Keratinocyte (primary cell): Measurements from ENCODE around the gene NSUN2. TPM values are rescaled to one million over a fixed set of nuclear protein-coding genes. Genes with fewer than 3 reads are reported as not detected.

Experiments used
- DNase-seq: peaks from one replicate; pipeline ENCODE4 v3.0.0-alpha.2; 2011; ENCODE audit warnings: low read depth, missing footprints, low spot score
- FAIRE-seq: peaks from 2 replicates; lab custom pipeline; 2011; peaks lifted over from hg19 to GRCh38; lab: Jason Lieb, UNC
- H2AFZ ChIP-seq: 2 replicates; pipeline ENCODE4 v1.6.0; 2012; ENCODE audit warnings: low read length, control low read depth, inconsistent platforms; ENCODE audit not compliant: control insufficient read depth
- H3K27ac ChIP-seq: 2 replicates; pipeline ENCODE4 v1.5.1; 2011; ENCODE audit warnings: low read length; ENCODE audit not compliant: control insufficient read depth, insufficient read depth
- H3K27me3 ChIP-seq: 3 replicates; pipeline ENCODE4 v1.6.0; 2011; ENCODE audit warnings: low read length; ENCODE audit not compliant: control insufficient read depth, insufficient read depth; ENCODE audit errors: extremely low read depth
- H3K36me3 ChIP-seq, 2 experiments: 2 replicates in 1 of 2; 3 replicates in 1 of 2; pipeline ENCODE4 v1.5.1; 2011; ENCODE audit warnings: low read length in 2 of 2, mild to moderate bottlenecking in 1 of 2; ENCODE audit not compliant: control insufficient read depth in 2 of 2, insufficient read depth in 2 of 2; ENCODE audit errors: extremely low read depth in 1 of 2
- H3K4me1 ChIP-seq: 3 replicates; pipeline ENCODE4 v1.5.1; 2011; ENCODE audit warnings: low read length; ENCODE audit not compliant: control insufficient read depth, insufficient read depth; ENCODE audit errors: extremely low read depth
- H3K4me2 ChIP-seq: 3 replicates; pipeline ENCODE4 v1.6.0; 2011; ENCODE audit warnings: low read depth, low read length; ENCODE audit not compliant: control insufficient read depth, insufficient read depth; ENCODE audit errors: extremely low read depth
- H3K4me3 ChIP-seq, 3 experiments: fragments of 200-600 bp in 1 of 3; sonication (generic) in 1 of 3; 2 replicates in 2 of 3; 3 replicates in 1 of 3; pipeline ENCODE4 v1.5.1; 2011 to 2016; ENCODE audit warnings: low read length in 3 of 3, mild to moderate bottlenecking in 3 of 3, control low read depth in 2 of 3, inconsistent platforms in 1 of 3, low read depth in 1 of 3, mixed read lengths in 1 of 3, mixed run types in 1 of 3, moderate library complexity in 1 of 3; ENCODE audit not compliant: control insufficient read depth in 2 of 3, insufficient read depth in 2 of 3; ENCODE audit errors: extremely low read depth in 1 of 3
- H3K79me2 ChIP-seq: 2 replicates; pipeline ENCODE4 v1.6.0; 2012; ENCODE audit warnings: low read length; ENCODE audit not compliant: control insufficient read depth, insufficient read depth
- H3K9ac ChIP-seq: 3 replicates; pipeline ENCODE4 v1.6.0; 2011; ENCODE audit warnings: low read length; ENCODE audit not compliant: control insufficient read depth, insufficient read depth; ENCODE audit errors: extremely low read depth
- H3K9me1 ChIP-seq: 3 replicates; pipeline ENCODE4 v1.6.0; 2011; ENCODE audit warnings: low read length; ENCODE audit not compliant: control insufficient read depth, insufficient read depth; ENCODE audit errors: extremely low read depth
- H3K9me3 ChIP-seq: 2 replicates; pipeline ENCODE4 v1.5.1; 2012; ENCODE audit warnings: low read depth, low read length; ENCODE audit not compliant: control insufficient read depth
- H4K20me1 ChIP-seq: 3 replicates; pipeline ENCODE4 v1.6.0; 2011; ENCODE audit warnings: low read length; ENCODE audit not compliant: control insufficient read depth, insufficient read depth; ENCODE audit errors: extremely low read depth
- EZH2 ChIP-seq: IDR thresholded peaks from one replicate; pipeline ENCODE4 v1.6.1; 2012; ENCODE audit warnings: inconsistent platforms, mild to moderate bottlenecking, low read length, moderate library complexity
- dilution Hi-C: fragments of 300-500 bp; cut with MboI; formaldehyde crosslinking; loops from one replicate; pipeline ENCODE4 v1.7.0; 2020; ENCODE audit warnings: low sequenced_read_pairs; ENCODE audit not compliant: extremely low pct_ligation_motif_present
- polyA plus RNA-seq, 5 experiments: library from polyadenylated mRNA; depleted of rRNA in 3 of 5; stranded (reverse) in 3 of 5; stranded (forward) in 1 of 5; unstranded in 1 of 5; fragments of >200 nt; gene quantifications; 1 replicate in 1 of 5; 2 replicates in 3 of 5; 3 replicates in 1 of 5; pipeline versions ENCODE4 v1.2.1 to v1.2.3, GENCODE V29; 2011 to 2012; ENCODE audit warnings: missing spikeins in 2 of 5, low read depth in 1 of 5, low replicate concordance in 1 of 5
- TF ChIP-seq, protein P1 (sequence below), 3 experiments: IDR thresholded peaks in 1 of 3; conservative IDR thresholded peaks in 1 of 3; optimal IDR thresholded peaks in 1 of 3; 2 replicates in 2 of 3; 3 replicates in 1 of 3; pipeline versions ENCODE3 to v1.5.1; 2011; ENCODE audit warnings: low read length in 3 of 3, mild to moderate bottlenecking in 3 of 3, moderate library complexity in 2 of 3, control low read depth in 1 of 3, inconsistent platforms in 1 of 3; ENCODE audit not compliant: insufficient read depth in 2 of 3; ENCODE audit errors: extremely low read depth in 1 of 3

The NSUN2 gene
- polyA plus RNA-seq, 1 donor (not counting 4 experiments of a cell fraction or from before 2014, with no cell fraction given) = 91.2 TPM

DNA sequence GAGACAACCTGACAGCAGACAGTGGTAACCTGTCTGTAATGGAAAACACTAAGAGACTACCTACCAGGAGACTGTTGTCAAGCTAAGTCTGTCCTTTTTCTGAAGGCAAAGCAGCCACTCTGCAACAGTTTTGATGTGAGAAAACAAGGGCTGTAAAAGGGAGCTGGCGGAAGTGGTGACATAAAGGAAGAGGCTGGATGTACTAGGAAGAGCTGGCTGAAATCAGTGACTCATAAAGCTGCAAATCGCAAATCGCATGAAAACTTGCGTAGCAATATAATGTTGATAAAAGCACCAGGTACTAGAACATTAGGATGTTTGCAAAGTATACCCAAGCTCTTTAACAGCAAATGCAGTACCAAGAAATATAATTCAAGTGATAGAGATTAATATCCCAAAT is 1.4 kb downstream of the NSUN2 start:
- peaks cover 13% of the 10 kb centered on the region for H4K20me1 ChIP-seq
- dilution Hi-C loops = no loop called here
- H3K9me3 ChIP-seq = no peaks in the 10 kb centered on the region
- H3K27me3 ChIP-seq = no peaks in the 10 kb centered on the region
- H3K9ac ChIP-seq = peak overlapping the region; percentile 96
- peaks cover 15 to 30% of the 10 kb centered on the region in 2 experiments for H3K36me3 ChIP-seq
- DNase-seq (no peak), FAIRE-seq (no peak)
- H3K4me2 ChIP-seq = peak overlapping the region; percentile 72
- H3K4me1 ChIP-seq = peaks cover 30% of the 10 kb centered on the region
- H3K27ac ChIP-seq = no peak overlapping the region
- TF ChIP-seq, protein P1, sequence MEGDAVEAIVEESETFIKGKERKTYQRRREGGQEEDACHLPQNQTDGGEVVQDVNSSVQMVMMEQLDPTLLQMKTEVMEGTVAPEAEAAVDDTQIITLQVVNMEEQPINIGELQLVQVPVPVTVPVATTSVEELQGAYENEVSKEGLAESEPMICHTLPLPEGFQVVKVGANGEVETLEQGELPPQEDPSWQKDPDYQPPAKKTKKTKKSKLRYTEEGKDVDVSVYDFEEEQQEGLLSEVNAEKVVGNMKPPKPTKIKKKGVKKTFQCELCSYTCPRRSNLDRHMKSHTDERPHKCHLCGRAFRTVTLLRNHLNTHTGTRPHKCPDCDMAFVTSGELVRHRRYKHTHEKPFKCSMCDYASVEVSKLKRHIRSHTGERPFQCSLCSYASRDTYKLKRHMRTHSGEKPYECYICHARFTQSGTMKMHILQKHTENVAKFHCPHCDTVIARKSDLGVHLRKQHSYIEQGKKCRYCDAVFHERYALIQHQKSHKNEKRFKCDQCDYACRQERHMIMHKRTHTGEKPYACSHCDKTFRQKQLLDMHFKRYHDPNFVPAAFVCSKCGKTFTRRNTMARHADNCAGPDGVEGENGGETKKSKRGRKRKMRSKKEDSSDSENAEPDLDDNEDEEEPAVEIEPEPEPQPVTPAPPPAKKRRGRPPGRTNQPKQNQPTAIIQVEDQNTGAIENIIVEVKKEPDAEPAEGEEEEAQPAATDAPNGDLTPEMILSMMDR (optimal IDR thresholded peaks at IDR 0.05 in 1 of 3, IDR thresholded peaks at IDR 0.05 in 1 of 3, conservative IDR thresholded peaks at IDR 0.05 in 1 of 3; ENCODE audit: extremely low read depth in 1 of 3, insufficient read depth in 2 of 3, low read length in 3 of 3) = no peak
- TF ChIP-seq EZH2 = no peak
- peaks cover 82% of the 10 kb centered on the region for H3K79me2 ChIP-seq
- H3K9me1 ChIP-seq = peaks cover 3% of the 10 kb centered on the region
- H2AFZ ChIP-seq = no peak overlapping the region
- peak overlapping the region; percentile 70 to 82 (median 76) for H3K4me3 ChIP-seq

DNA sequence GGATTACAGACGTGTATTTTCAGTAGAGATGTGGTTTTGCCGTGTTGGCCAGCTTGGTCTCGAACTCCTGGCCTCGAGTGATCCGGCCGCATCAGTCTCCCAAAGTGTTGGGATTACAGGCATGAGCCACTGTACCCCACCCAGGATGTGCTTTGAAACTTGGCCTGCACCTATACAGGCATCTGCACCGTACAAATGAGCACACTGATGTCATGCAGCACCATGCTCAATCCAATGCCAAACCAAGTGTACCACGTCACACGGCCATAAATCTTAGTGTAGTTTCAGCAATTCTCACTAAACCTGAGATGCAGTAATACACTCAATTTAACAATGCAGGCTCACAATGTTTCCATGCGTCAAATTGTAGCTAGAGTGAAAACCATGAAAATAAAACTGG is 6.3 kb downstream of the NSUN2 start:
- Histone ChIP-seq H3K4me2 (no peak overlapping the region), H2AFZ (no peak overlapping the region), H3K27ac (no peak overlapping the region), H4K20me1 (peaks cover 17% of the 10 kb centered on the region), H3K9me3 (no peaks in the 10 kb centered on the region), H3K9me1 (peaks cover 3% of the 10 kb centered on the region), H3K4me3 (no peak overlapping the region), H3K36me3 (peaks cover 43 to 61% of the 10 kb centered on the region in 2 experiments), H3K4me1 (peaks cover 5% of the 10 kb centered on the region), H3K79me2 (peaks cover 92% of the 10 kb centered on the region), H3K9ac (no peak overlapping the region), H3K27me3 (no peaks in the 10 kb centered on the region)
- DNase-seq = no peak
- TF ChIP-seq, protein P1 (optimal IDR thresholded peaks at IDR 0.05 in 1 of 3, IDR thresholded peaks at IDR 0.05 in 1 of 3, conservative IDR thresholded peaks at IDR 0.05 in 1 of 3; ENCODE audit: extremely low read depth in 1 of 3, insufficient read depth in 2 of 3, low read length in 3 of 3) = no peak
- FAIRE-seq = no peak
- dilution Hi-C loops = no loop called here
